ENCODE data around the gene COX7B. TPM values are rescaled to one million over a fixed set of nuclear protein-coding genes. Genes with fewer than 3 reads are reported as not detected.
"Not testable (repeated sequence)": the region's sequence is repeated elsewhere in the genome, so short reads cannot be mapped to it uniquely, and the experiment has no call there.

Gene COX7B
- 274 and 297 TPM in 2 replicates for total RNA-seq

GRCh38 chrX:77899081-77899828 is at the start of gene COX7B:
Gene COX7B (plus strand): TSS chrX:77899468. CDS start chrX:77899554, 86 bp downstream.
- DNase-seq (ENCODE audit: low spot score) = peak; percentile 67
- H3K4me1 Mint-ChIP-seq (ENCODE audit: low read depth) = peaks cover 12% of the 10 kb centered on the region
- H3K9me3 Mint-ChIP-seq = no peaks in the 10 kb centered on the region
- no peaks in the 10 kb centered on the region for H3K27me3 Mint-ChIP-seq (ENCODE audit: low read depth)
- H3K36me3 Mint-ChIP-seq (ENCODE audit: low read depth) = peaks cover 27% of the 10 kb centered on the region
- intact Hi-C loops (cut with micrococcal nuclease) = loop anchor here (1.0 to 10.0 kb wide), 4 partner anchors 11 to 452 kb away; partner anchors contain the start of genes ATP7A, FGF16 and PGK1
- peak within 1 kb of the TSS; percentile 92 for H3K27ac Mint-ChIP-seq
- H3K4me3 Mint-ChIP-seq (ENCODE audit: low read depth) = peak within 1 kb of the TSS; percentile 94

GRCh38 chrX:77875372-77875771 is 23.9 kb upstream of the COX7B start:
- no peak overlapping the region for H3K4me3 Mint-ChIP-seq (ENCODE audit: low read depth)
- peaks cover 2% of the 10 kb centered on the region for H3K4me1 Mint-ChIP-seq (ENCODE audit: low read depth)
- no peak for DNase-seq (ENCODE audit: low spot score)
- no peaks in the 10 kb centered on the region for H3K27me3 Mint-ChIP-seq (ENCODE audit: low read depth)
- H3K36me3 Mint-ChIP-seq (ENCODE audit: low read depth) = peaks cover 35% of the 10 kb centered on the region
- intact Hi-C loops (cut with micrococcal nuclease) = no loop called here
- no peak overlapping the region for H3K27ac Mint-ChIP-seq
- H3K9me3 Mint-ChIP-seq = no peaks in the 10 kb centered on the region

GRCh38 chrX:77881418-77881817 is 17.9 kb upstream of the COX7B start:
- intact Hi-C loops (cut with micrococcal nuclease); H3K4me3 Mint-ChIP-seq (ENCODE audit: low read depth); H3K27ac Mint-ChIP-seq; H3K27me3 Mint-ChIP-seq (ENCODE audit: low read depth); H3K9me3 Mint-ChIP-seq; H3K4me1 Mint-ChIP-seq (ENCODE audit: low read depth); DNase-seq (ENCODE audit: low spot score): not testable (repeated sequence)
- peaks cover 20% of the 10 kb centered on the region for H3K36me3 Mint-ChIP-seq (ENCODE audit: low read depth)

- Mint-ChIP-seq H3K27me3 (ENCODE audit: low read depth) (no peaks in the 10 kb centered on the region), H3K36me3 (ENCODE audit: low read depth) (peaks cover 19% of the 10 kb centered on the region), H3K9me3 (no peaks in the 10 kb centered on the region), H3K4me1 (ENCODE audit: low read depth) (peaks cover 23% of the 10 kb centered on the region), H3K4me3 (ENCODE audit: low read depth) (peak overlapping the region; percentile 91), H3K27ac (no peak overlapping the region)
- intact Hi-C loops (cut with micrococcal nuclease) = loop anchor here (10.0 kb wide), 1 partner anchor 218 kb away; no protein-coding TSS in a partner anchor
- no peak for DNase-seq (ENCODE audit: low spot score)
Measured at GRCh38 chrX:77892887-77893286, 6.4 kb upstream of the COX7B start.

- no peaks in the 10 kb centered on the region for H3K27me3 Mint-ChIP-seq (ENCODE audit: low read depth)
- H3K9me3 Mint-ChIP-seq = no peaks in the 10 kb centered on the region
- peaks cover 19% of the 10 kb centered on the region for H3K36me3 Mint-ChIP-seq (ENCODE audit: low read depth)
- no peak for DNase-seq (ENCODE audit: low spot score)
- H3K4me3 Mint-ChIP-seq (ENCODE audit: low read depth) = peak overlapping the region; percentile 91
- intact Hi-C loops (cut with micrococcal nuclease) = loop anchor here (2.0 to 10.0 kb wide), 2 partner anchors 17 to 219 kb away; partner anchors contain the start of gene ATP7A
- H3K27ac Mint-ChIP-seq = no peak overlapping the region
- H3K4me1 Mint-ChIP-seq (ENCODE audit: low read depth) = peaks cover 23% of the 10 kb centered on the region
Measured at GRCh38 chrX:77893713-77894112, 5.6 kb upstream of the COX7B start.

GRCh38 chrX:77894921-77895886 is 4.1 kb upstream of the COX7B start, which contains the start of gene MAGT1:
Gene MAGT1 (minus strand): TSS chrX:77895435. CDS start chrX:77895410, 25 bp downstream.
- intact Hi-C loops (cut with micrococcal nuclease) = loop anchor here (1.0 to 10.0 kb wide), 4 partner anchors 16 to 448 kb away; partner anchors contain the start of genes ATP7A, ATRX and FGF16
- Mint-ChIP-seq H3K27me3 (ENCODE audit: low read depth) (no peaks in the 10 kb centered on the region), H3K4me1 (ENCODE audit: low read depth) (peaks cover 19% of the 10 kb centered on the region), H3K4me3 (ENCODE audit: low read depth) (peak within 1 kb of the TSS; percentile 91), H3K36me3 (ENCODE audit: low read depth) (peaks cover 14% of the 10 kb centered on the region), H3K27ac (peak within 1 kb of the TSS; percentile 98), H3K9me3 (no peaks in the 10 kb centered on the region)
- peak; percentile 89 for DNase-seq (ENCODE audit: low spot score)

GRCh38 chrX:77900688-77901087 is 1.4 kb downstream of the COX7B start:
- Mint-ChIP-seq H3K4me1 (ENCODE audit: low read depth) (peaks cover 12% of the 10 kb centered on the region), H3K36me3 (ENCODE audit: low read depth) (peaks cover 35% of the 10 kb centered on the region), H3K9me3 (no peaks in the 10 kb centered on the region), H3K4me3 (ENCODE audit: low read depth) (peak overlapping the region; percentile 94), H3K27ac (peak overlapping the region; percentile 55), H3K27me3 (ENCODE audit: low read depth) (no peaks in the 10 kb centered on the region)
- intact Hi-C loops (cut with micrococcal nuclease) = no loop called here
- no peak for DNase-seq (ENCODE audit: low spot score)

- DNase-seq (ENCODE audit: low spot score) = no peak
- H3K27ac Mint-ChIP-seq = peak overlapping the region; percentile 46
- intact Hi-C loops (cut with micrococcal nuclease) = no loop called here
- H3K4me1 Mint-ChIP-seq (ENCODE audit: low read depth) = peaks cover 11% of the 10 kb centered on the region
- H3K4me3 Mint-ChIP-seq (ENCODE audit: low read depth) = peak overlapping the region; percentile 94
- H3K36me3 Mint-ChIP-seq (ENCODE audit: low read depth) = peaks cover 35% of the 10 kb centered on the region
- H3K9me3 Mint-ChIP-seq = no peaks in the 10 kb centered on the region
- H3K27me3 Mint-ChIP-seq (ENCODE audit: low read depth) = no peaks in the 10 kb centered on the region
Measured at GRCh38 chrX:77901506-77901905, 2.2 kb downstream of the COX7B start.

GRCh38 chrX:77910108-77910840 is 11.0 kb downstream of the COX7B start, which contains the start of gene ATP7A:
Gene ATP7A (plus strand): TSS chrX:77910693. CDS start chrX:77971642, 60,949 bp downstream.
- intact Hi-C loops (cut with micrococcal nuclease) = loop anchor here (1.0 to 2.0 kb wide), 5 partner anchors 11 to 195 kb away; partner anchors contain the start of genes COX7B, MAGT1 and PGK1
- Mint-ChIP-seq H3K9me3 (no peaks in the 10 kb centered on the region), H3K27ac (peak within 1 kb of the TSS; percentile 97), H3K36me3 (ENCODE audit: low read depth) (peaks cover 3% of the 10 kb centered on the region), H3K4me1 (ENCODE audit: low read depth) (peaks cover 9% of the 10 kb centered on the region), H3K27me3 (ENCODE audit: low read depth) (no peaks in the 10 kb centered on the region), H3K4me3 (ENCODE audit: low read depth) (peak within 1 kb of the TSS; percentile 93)
- DNase-seq (ENCODE audit: low spot score) = peak; percentile 86

- Mint-ChIP-seq H3K4me1 (ENCODE audit: low read depth) (peaks cover 16% of the 10 kb centered on the region), H3K4me3 (ENCODE audit: low read depth) (peak overlapping the region; percentile 76), H3K27ac (peak overlapping the region; percentile 71), H3K9me3 (no peaks in the 10 kb centered on the region), H3K36me3 (ENCODE audit: low read depth) (peaks cover 3% of the 10 kb centered on the region), H3K27me3 (ENCODE audit: low read depth) (no peaks in the 10 kb centered on the region)
- DNase-seq (ENCODE audit: low spot score) = no peak
- intact Hi-C loops (cut with micrococcal nuclease) = no loop called here
Measured at GRCh38 chrX:77917294-77917933, 18.1 kb downstream of the COX7B start.

- no peak overlapping the region for H3K4me3 Mint-ChIP-seq (ENCODE audit: low read depth)
- H3K36me3 Mint-ChIP-seq (ENCODE audit: low read depth) = peaks cover 6% of the 10 kb centered on the region
- DNase-seq (ENCODE audit: low spot score) = no peak
- intact Hi-C loops (cut with micrococcal nuclease) = no loop called here
- no peaks in the 10 kb centered on the region for H3K9me3 Mint-ChIP-seq
- no peaks in the 10 kb centered on the region for H3K27me3 Mint-ChIP-seq (ENCODE audit: low read depth)
- peaks cover 12% of the 10 kb centered on the region for H3K4me1 Mint-ChIP-seq (ENCODE audit: low read depth)
- H3K27ac Mint-ChIP-seq = no peak overlapping the region
Measured at GRCh38 chrX:77918568-77918967, 19.3 kb downstream of the COX7B start.

Data from activated T-helper 2 cell treated with anti-CD3 and anti-CD28 coated beads, Interferon-gamma antibody, Interleukin-2, Interleukin-4, amounts not matched to agents 10 μg/mL and 5 μg/mL and 100 μg/mL, durations not matched to agents 14 hours and 24 hours and 36 hours (primary cell).